Kidney (tissue), 14 donors: ENCODE measurements around the gene NUP205. TPM values are rescaled to one million over a fixed set of nuclear protein-coding genes. Genes with fewer than 3 reads are reported as not detected.
A peak's percentile ranks its signal among the peaks of the same experiment; 100 is the strongest.

Source experiments
- DNase-seq, 5 donors: peaks; one replicate each; pipeline ENCODE4 v3.0.0-alpha.2; 2013 to 2020
- FAIRE-seq: peaks from 2 replicates; lab custom pipeline; 2012; peaks lifted over from hg19 to GRCh38; lab: Jason Lieb, UNC
- H3K27ac ChIP-seq, 2 donors: one replicate each; pipeline ENCODE4 v1.7.0; 2013; ENCODE audit warnings: low read depth in 2 of 2, low read length in 2 of 2, inconsistent platforms in 1 of 2
- H3K27me3 ChIP-seq: one replicate; pipeline ENCODE4 v1.7.1; 2013; ENCODE audit warnings: low read length, inconsistent platforms; ENCODE audit not compliant: control insufficient read depth, insufficient read depth
- H3K36me3 ChIP-seq, 3 donors: one replicate each; pipeline versions ENCODE4 v1.7.0 to v1.7.1; 2013; ENCODE audit warnings: low read length in 3 of 3, control low read depth in 1 of 3, inconsistent platforms in 1 of 3; ENCODE audit not compliant: insufficient read depth in 3 of 3, control insufficient read depth in 2 of 3
- H3K4me1 ChIP-seq, 3 donors: one replicate each; pipeline versions ENCODE4 v1.7.0 to v1.7.1; 2013; ENCODE audit warnings: low read length in 3 of 3, inconsistent platforms in 1 of 3, low read depth in 1 of 3; ENCODE audit not compliant: control insufficient read depth in 2 of 3, insufficient read depth in 2 of 3
- H3K4me3 ChIP-seq, 3 donors: one replicate each; pipeline versions ENCODE4 v1.7.0 to v1.8.1; 2013; ENCODE audit warnings: low read length in 3 of 3, control low read depth in 1 of 3, inconsistent platforms in 1 of 3
- H3K9ac ChIP-seq, 3 donors: one replicate each; pipeline versions ENCODE4 v1.7.0 to v1.7.1; 2013; ENCODE audit warnings: low read length in 3 of 3, control low read depth in 1 of 3, inconsistent platforms in 1 of 3
- H3K9me3 ChIP-seq, 3 donors: one replicate each; pipeline versions ENCODE4 v1.7.0 to v1.7.1; 2013; ENCODE audit warnings: low read length in 3 of 3, control low read depth in 1 of 3, inconsistent platforms in 1 of 3; ENCODE audit not compliant: control insufficient read depth in 2 of 3, insufficient read depth in 1 of 3
- intact Hi-C: fragments of 100-400 bp; cut with DNase I; formaldehyde crosslinking; loops from one replicate; pipeline ENCODE4 v1.11.1; 2022
- polyA plus RNA-seq: library from polyadenylated mRNA; stranded (reverse); fragments of 350-450 nt; fragmentation: Illumina TruSeq; extraction: RNeasy Lipid Tissue Mini Kit (QIAGEN cat#74804); gene quantifications from one replicate; pipeline ENCODE4 v1.2.3, GENCODE V29; 2014; ENCODE audit warnings: low read depth, low replicate concordance; ENCODE audit not compliant: insufficient read depth
- total RNA-seq: library from RNA; stranded (reverse); fragmentation: NEBNext Ultra II Directional; extraction: Animal tissue kit (Norgen Biotek cat#: 25700); gene quantifications from one replicate; pipeline ENCODE4 v1.2.1, GENCODE V29; 2021
- TF ChIP-seq, protein P1 (sequence below): IDR thresholded peaks from 3 replicates; pipeline ENCODE4 v1.5.1; 2012; ENCODE audit warnings: mild to moderate bottlenecking, moderate library complexity, borderline replicate concordance; ENCODE audit not compliant: insufficient read depth; ENCODE audit errors: extremely low read depth
- donor health status: control.
- donor health status: control.
- donor health status: control.
- donor health status: control.
- donor health status: control.
- donor health status: DM: yes; HTN: yes; CAD: no.
- donor health status: Normal renal cell carcinoma (clear cell type).

The NUP205 gene
- total and polyA plus RNA-seq, 2 donors from 2014 or later = 20.5 to 40.7 TPM

DNA sequence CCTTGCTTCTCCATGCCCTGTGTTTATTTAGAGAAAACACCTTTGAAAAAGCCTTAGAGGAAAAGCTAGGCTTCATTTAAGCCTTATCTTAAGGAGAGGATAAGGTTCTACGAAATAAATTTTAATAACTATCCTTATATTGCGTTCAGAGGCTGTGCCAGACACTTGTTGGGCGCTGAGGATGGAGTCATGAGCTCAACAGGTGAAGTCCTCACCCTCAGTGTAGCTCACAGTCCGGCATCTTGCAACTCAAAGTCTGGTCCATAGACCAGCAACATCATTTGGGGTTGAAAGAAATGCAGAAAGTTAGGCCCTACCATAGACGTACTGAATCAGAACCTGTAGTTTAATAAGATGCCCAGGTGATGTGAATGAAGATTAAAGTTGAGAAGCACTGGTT, 100.8 kb downstream of the NUP205 start:
- no peak for FAIRE-seq
- intact Hi-C loops = no loop called here
- H3K27me3 ChIP-seq = no peaks in the 10 kb centered on the region

DNA sequence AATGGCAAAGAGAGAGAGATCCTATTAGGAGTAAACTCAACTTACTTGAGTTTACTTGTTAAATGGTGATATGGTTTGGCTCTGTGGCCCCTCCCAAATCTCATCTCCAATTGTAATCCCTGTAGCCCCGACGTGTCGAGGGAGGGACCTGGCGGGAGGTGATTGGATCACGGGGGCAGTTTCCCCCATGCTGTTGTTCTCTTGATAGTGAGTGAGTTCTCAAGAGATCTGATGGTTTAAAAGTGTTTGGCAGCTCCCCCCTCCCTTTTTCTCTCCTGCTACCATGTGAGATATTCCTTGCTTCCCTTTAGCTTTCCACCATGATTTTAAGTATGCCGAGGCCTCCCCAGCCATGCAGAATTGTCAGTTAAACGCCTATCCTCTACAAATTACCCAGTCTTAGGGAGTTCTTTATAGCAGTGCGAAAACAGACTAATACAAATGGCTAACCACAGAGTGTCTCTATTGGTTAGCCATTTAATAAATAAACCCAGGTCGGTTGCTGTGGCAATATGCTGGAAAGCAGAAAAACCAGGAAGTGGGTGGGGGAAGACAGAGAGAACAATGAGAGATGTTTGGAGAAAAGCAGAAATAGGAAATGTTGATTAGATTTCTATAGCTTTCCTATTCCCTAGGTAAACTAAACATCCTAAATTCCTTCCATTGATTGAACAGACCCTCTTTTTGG, 101.6 kb downstream of the NUP205 start:
- intact Hi-C loops = no loop called here
- Histone ChIP-seq H3K27me3 (no peaks in the 10 kb centered on the region), H3K4me1 (peaks cover 0 to 10% (median 7%) of the 10 kb centered on the region in 3 donors), H3K9ac (no peak overlapping the region), H3K27ac (no peak overlapping the region), H3K9me3 (no peaks in the 10 kb centered on the region), H3K4me3 (peak overlapping the region in 1 of 3 donors; percentile 12), H3K36me3 (no peaks in the 10 kb centered on the region)
- no peak for FAIRE-seq
- TF ChIP-seq, protein P1, sequence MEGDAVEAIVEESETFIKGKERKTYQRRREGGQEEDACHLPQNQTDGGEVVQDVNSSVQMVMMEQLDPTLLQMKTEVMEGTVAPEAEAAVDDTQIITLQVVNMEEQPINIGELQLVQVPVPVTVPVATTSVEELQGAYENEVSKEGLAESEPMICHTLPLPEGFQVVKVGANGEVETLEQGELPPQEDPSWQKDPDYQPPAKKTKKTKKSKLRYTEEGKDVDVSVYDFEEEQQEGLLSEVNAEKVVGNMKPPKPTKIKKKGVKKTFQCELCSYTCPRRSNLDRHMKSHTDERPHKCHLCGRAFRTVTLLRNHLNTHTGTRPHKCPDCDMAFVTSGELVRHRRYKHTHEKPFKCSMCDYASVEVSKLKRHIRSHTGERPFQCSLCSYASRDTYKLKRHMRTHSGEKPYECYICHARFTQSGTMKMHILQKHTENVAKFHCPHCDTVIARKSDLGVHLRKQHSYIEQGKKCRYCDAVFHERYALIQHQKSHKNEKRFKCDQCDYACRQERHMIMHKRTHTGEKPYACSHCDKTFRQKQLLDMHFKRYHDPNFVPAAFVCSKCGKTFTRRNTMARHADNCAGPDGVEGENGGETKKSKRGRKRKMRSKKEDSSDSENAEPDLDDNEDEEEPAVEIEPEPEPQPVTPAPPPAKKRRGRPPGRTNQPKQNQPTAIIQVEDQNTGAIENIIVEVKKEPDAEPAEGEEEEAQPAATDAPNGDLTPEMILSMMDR = no peak
- DNase-seq = peak in 2 of 5 donors; percentile 54 to 64

More for the DNA sequence above, 100.8 kb downstream of the NUP205 start:
- no peak overlapping the region for H3K27ac ChIP-seq
- H3K9me3 ChIP-seq = no peaks in the 10 kb centered on the region
- no peak for DNase-seq
- TF ChIP-seq, protein P1 = no peak
- H3K4me1 ChIP-seq = peaks cover 0 to 10% (median 4%) of the 10 kb centered on the region in 3 donors
- no peaks in the 10 kb centered on the region for H3K36me3 ChIP-seq
- H3K4me3 ChIP-seq = no peak overlapping the region
- H3K9ac ChIP-seq = no peak overlapping the region

DNA sequence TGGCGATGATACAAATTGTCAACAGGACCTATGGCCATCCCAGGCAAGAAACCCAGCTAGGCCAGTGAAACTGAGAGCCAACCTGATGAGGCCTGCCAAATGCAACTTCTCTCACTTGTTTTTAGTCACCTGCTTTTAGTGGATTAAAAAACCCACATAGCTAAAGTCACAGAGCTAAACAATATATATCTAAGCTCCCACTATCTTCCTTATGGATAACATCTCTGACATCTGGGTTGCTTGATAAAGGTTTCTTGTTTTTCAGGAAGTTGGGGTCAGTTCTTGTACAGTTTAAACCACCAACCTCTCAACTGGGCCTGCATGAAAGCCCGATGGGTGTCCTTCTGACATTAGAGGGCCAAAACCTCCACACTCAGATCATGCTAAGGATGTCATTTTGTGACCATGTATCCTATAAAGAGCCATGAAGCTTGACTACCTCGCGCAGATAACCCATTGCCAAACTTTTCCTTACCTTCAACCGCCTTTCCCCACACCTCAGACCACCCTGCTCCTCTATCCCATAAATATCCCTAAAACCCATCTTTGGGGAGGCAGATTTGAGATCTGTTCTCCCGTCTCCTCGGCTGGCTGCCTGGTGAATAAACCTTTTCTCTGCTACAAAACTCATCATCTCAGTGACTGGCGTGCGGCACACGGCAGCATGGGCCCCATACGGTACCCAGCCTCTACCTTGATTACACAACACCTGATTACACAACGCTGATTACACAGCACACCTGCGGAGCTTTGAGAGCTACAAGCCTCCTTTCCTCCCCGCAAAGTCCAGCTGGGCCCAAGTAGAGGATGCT, 103.8 kb downstream of the NUP205 start:
- no peak for DNase-seq
- intact Hi-C loops = no loop called here
- no peak for FAIRE-seq
- no peaks in the 10 kb centered on the region for H3K9me3 ChIP-seq
- H3K36me3 ChIP-seq = no peaks in the 10 kb centered on the region
- H3K27ac ChIP-seq = peak overlapping the region; percentile 86 to 91
- no peaks in the 10 kb centered on the region for H3K27me3 ChIP-seq
- H3K4me1 ChIP-seq = peaks cover 0 to 10% (median 7%) of the 10 kb centered on the region in 3 donors
- TF ChIP-seq, protein P1 = no peak
- H3K9ac ChIP-seq = peak overlapping the region; percentile 16 to 80 (median 56)
- peak overlapping the region; percentile 53 to 82 (median 62) for H3K4me3 ChIP-seq
